Fibroblast of mammary gland (primary cell): ENCODE data around the gene AADACL2.

Experiments
- DNase-seq: peaks from one replicate; pipeline ENCODE4 v3.0.0-alpha.2; 2010; ENCODE audit warnings: low read depth
- H3K4me3 ChIP-seq: 2 replicates; pipeline ENCODE4 v1.5.1; 2011; ENCODE audit warnings: low read depth, mild to moderate bottlenecking, low read length, moderate library complexity; ENCODE audit not compliant: control insufficient read depth
- CTCF ChIP-seq: conservative IDR thresholded peaks from 2 replicates; pipeline ENCODE4 v1.5.1; 2011; ENCODE audit warnings: low read depth, low read length, inconsistent platforms; ENCODE audit not compliant: control insufficient read depth, insufficient read depth

The AADACL2 gene

GRCh38 chr3:151794080-151794479 lies 60.4 kb downstream of the AADACL2 start:
- TF ChIP-seq CTCF, result no peak

GRCh38 chr3:151795276-151795675 lies 61.5 kb downstream of the AADACL2 start:
- H3K4me3 ChIP-seq, result no peak overlapping the region
- TF ChIP-seq CTCF, result no peak
- DNase-seq, result peak; percentile 91

More at GRCh38 chr3:151794080-151794479, 60.4 kb downstream of the AADACL2 start:
- no peak for DNase-seq
- no peak overlapping the region for H3K4me3 ChIP-seq

- no peak overlapping the region for H3K4me3 ChIP-seq
- TF ChIP-seq CTCF, result no peak
- peak; percentile 40 for DNase-seq
These were observed 62.5 kb downstream of the AADACL2 start for GRCh38 chr3:151796105-151796680.

GRCh38 chr3:151798466-151798865 lies 64.7 kb downstream of the AADACL2 start:
- DNase-seq, result peak; percentile 88
- TF ChIP-seq CTCF, result no peak
- H3K4me3 ChIP-seq, result no peak overlapping the region

- no peak overlapping the region for H3K4me3 ChIP-seq
- DNase-seq, result no peak
- TF ChIP-seq CTCF, result no peak
These were observed 66.7 kb downstream of the AADACL2 start for GRCh38 chr3:151800431-151800830.

- no peak for TF ChIP-seq CTCF
- DNase-seq, result no peak
These were observed 70.5 kb downstream of the AADACL2 start for GRCh38 chr3:151804267-151804666.

GRCh38 chr3:151806838-151807237 lies 73.1 kb downstream of the AADACL2 start:
- no peak for DNase-seq
- H3K4me3 ChIP-seq, result no peak overlapping the region
- TF ChIP-seq CTCF, result no peak

More at GRCh38 chr3:151804267-151804666, 70.5 kb downstream of the AADACL2 start:
- H3K4me3 ChIP-seq, result no peak overlapping the region
